ENCODE data around the gene CCDC50. TPM values are rescaled to one million over a fixed set of nuclear protein-coding genes. Genes with fewer than 3 reads are reported as not detected.

The CCDC50 gene
- total RNA-seq, 1 experiment from 2014 or later: 27.9 TPM

DNA sequence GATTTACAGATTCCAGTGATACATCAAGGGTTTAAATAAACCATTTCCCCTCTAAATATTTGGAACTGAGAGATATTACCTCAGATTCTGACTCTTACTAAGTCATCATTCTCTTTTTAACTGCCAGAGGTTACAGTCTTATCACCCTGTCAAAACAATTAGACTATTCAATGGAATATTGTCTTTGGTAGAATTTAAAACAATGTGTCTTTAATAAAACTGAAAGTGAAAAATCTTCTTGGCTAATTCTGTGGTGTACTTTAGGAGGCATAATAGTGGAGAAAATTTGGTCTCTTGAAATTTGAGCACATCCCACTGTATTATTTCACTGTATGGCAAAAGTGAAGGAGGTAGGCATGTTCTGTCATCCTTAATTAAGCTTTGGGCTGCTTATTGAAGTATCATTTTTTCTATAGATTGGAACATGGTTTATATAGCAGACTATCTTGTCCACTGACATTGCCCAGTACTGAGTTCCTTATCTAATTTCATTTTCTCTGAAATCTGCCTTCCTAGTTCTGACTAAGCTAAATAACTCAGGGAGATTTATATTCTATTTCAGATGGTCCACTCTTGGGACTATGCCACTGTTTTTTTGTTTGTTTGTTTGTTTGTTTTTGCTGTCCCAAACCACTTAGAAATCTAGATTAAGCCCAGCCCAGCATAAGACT lies 49.1 kb downstream of the CCDC50 start:
- no peak for DNase-seq (ENCODE audit: low spot score)

DNA sequence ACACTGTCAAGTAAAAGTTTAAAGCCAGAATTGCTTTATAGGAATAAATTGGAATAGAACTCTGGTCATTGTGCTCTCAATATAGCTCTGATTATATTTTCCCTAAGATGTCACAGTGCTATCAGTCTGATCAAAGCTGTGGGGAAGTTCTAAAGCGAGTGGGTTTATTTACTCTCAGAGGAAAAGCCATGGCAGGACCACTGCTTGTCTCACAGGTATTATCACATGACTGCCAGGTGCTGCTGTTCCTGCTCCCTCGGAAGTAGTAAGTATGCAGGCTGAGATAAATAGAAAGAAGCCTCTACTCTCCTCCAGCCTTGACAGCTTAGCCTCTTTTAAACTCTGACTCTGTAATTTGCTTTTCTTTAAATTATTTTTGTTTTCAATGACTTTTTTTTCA lies 50.3 kb downstream of the CCDC50 start:
- no peak for DNase-seq (ENCODE audit: low spot score)

DNA sequence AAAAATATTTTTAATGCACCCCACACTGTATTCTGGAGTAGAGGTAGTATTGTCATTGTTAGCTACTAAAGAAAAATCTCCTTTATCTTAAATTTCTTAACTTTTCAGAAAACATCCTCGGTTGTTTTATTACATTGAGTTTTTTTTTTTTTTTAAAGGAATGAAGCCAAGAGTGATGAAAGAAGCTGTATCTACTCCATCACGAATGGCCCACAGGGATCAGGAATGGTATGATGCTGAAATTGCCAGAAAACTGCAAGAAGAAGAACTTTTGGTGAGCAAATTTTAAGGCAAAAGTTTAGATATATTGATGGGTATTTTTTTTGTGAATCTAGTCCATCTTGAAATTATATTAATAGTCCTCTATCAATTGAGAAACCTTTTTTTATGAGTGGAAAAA lies 50.8 kb downstream of the CCDC50 start:
- DNase-seq (ENCODE audit: low spot score): no peak

DNA sequence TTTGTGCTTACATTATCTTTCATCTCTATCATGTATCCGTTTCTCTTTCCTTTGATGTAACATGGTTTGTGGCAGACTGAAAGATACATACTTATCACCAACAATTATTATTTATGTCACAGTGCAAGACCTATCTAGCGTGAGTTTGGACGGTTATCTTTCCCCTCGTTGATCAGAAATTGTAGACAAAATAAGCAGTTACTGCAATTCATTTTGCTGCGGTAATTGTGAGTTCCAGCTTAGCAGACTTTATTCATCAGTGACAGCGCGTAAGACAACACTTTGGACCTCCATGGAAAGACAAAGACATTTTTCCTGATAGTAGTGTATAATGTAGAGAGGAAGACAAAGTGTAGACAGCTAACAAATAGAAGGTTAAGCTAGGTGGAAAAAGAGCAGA lies 52.1 kb downstream of the CCDC50 start:
- no peak for DNase-seq (ENCODE audit: low spot score)

DNA sequence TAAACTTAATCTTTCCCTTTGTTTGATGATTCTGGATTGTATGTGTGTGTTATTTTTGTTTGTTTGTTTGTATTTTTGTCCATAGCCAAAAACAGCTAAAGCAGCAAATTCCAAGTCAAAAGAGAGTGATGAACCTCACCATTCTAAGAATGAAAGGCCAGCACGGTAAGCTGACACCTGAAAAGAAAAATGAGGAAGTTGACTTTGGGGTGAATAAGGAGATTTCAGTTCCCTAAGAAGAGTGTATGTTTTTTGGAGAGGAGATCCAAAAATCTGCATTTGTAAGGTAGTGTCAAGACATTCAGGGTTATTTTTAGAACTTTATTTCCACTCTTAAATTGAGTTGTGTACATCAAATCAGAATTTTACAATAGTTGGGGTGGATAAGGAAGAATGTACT lies 53.5 kb downstream of the CCDC50 start:
- no peak for DNase-seq (ENCODE audit: low spot score)

DNA sequence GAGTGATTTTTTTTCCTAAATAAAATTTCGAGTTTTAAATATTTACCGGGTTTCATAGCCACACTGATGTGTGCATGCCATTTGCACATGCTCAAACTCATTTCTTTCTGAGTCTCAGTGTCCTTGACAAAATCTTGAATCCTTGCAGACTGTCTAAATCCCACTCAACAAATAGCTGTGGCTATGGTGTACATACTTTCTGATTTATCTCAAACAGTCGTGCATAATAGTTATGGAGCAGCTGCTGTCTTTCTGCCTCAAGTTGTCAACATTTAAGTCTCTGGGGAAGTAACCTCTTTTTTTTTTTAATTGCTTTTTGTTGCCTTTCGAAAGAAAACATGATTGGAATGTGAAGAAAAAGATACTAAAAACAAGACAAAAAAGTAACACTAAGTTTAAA lies 53.9 kb downstream of the CCDC50 start:
- DNase-seq (ENCODE audit: low spot score): no peak

DNA sequence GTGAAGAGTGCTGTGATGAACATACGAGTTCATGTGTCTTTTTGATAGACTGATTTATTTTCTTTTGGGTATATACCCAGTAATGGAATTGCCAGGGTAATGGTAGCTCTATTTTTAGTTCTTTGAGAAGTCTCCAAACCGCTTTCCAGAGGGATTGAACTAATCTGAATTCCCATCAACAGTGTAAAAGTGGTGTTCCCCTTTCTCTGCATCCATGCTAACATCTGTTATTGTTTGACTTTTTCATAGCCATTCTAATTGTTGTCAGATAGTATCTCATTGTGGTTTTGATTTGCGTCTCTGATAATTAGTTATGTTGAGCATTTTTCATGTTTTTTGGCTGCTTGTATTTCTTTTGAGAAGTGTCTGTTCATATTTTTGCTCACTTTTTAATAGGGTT lies 55.9 kb downstream of the CCDC50 start:
- no peak for DNase-seq (ENCODE audit: low spot score)

DNA sequence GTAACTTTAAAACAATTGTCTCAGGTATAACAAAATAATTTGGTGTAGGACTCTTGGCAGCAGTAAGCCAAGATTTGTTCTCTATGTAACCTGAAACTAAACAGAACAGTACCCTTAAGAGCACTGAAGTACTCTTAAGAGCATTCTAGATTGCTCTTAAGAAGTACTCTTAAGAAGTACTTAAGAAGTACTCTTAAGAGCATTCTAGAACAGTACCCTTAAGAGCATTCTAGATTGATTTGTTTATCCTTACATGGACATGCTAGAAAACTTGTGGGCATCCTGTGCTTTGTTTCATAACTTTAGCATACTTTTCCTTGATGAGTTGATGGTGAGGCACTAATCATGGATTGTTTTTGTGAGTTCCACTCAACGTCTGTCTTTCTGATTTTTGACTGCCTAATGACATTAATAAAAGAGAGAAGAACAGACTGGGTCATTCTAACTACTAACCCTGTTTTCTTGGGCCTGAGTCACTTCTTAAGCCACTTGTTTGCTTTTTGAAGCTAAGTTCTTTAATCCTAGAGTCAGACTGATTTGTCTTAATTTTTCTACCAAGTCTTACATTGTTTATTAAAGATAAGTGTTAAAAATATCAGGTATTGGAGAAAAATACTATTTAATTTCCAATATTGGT lies 58.4 kb downstream of the CCDC50 start:
- no peak for DNase-seq (ENCODE audit: low spot score)

DNA sequence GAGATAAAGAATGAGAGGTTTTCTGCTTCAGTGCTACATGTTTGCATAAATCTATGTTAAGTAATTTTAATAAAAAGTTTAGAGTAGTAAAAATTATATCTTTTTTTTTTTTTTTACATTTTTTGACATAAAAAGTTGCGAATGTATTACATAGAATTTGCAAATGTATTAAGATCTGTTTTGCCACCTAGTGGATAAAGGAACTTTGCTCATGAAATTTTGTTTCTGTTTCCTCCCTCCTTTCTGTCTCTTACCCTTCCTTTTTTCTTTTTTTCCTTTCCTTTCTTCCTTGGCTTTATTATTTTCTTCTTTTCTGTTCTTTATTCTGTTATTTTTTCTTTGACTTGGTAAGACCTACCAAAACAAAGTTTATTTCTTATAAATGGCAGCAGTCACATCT lies 59.6 kb downstream of the CCDC50 start:
- no peak for DNase-seq (ENCODE audit: low spot score)

DNA sequence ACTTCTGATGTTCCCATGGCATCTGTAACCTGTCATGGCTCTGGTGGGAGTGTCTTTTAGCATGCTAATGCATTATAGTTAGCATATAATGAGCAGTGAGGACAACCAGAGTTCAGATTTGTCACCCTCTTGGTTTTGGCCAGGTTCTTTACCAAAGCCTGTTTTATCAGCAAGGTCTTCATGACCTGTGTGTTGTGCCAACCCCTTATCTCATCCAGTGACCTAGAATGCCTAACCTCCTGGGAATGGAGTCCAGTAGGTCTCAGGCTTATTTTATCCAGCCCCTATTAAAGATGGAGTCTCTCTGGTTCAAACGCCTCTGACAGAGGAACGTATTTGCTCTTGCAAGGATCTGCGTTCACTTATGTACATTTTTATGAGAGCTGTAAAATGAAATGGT lies 61.4 kb downstream of the CCDC50 start:
- no peak for DNase-seq (ENCODE audit: low spot score)

DNA sequence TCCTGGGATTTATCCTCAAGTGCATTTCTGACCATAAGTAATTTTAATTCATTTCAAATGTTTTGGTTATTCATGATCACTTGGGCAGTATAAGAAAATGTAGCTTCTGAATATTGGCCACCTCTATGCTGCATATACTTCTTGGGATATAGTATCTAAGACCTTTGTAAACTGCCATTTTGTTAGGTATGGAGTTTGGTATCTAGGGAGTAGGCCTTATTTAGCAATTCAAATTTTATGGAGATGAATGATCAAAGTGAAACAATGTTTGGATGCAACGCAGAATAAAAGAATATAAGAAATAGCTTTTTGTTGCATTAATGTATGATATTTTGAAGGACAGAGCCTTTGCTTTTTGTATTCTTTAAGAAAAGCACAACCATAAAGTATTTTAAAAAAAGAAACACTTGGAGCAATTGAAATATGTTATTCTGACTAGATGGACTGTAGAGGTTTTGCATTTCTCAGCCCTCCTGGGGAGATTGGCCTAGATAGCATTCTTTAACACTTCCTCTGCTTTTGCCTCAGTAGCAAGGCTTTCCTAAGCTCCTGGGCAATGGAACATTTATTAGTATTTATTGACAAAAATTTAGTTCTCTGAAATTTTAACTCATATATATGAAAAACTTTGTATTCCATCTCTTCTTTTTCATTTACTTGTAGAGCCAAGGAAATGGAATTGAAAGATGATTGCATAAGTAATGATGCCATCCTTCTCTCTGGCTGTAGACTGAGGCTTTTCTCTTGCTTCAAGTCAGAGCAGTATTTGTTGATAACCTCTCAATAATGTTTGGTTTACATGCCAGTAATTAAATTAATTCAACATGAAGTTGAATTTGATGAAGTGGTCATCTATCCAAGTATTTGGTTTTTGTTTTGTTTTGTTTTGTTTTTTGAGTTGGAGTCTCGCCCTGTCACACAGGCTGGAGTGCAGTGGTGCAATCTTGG lies 62.9 kb downstream of the CCDC50 start:
- DNase-seq (ENCODE audit: low spot score): no peak

DNA sequence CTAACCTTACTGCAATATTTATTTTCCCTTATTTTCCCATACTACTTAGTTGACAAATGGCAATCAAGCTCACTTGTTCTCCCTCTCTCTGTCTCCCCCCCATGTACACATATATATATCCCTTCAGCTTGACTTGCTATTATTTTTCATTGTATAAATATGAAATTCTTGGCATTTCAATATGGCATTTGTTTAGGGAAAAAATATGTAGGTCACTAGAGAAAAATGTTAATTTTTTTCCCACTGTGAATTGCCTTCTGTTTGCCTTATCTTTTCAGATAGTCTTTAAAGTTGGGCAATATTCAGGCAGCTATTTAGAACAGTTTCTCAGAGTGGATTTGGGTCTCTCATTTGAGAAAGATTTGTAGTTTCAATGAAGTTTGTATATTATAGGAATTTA lies 64.0 kb downstream of the CCDC50 start:
- no peak for DNase-seq (ENCODE audit: low spot score)

DNA sequence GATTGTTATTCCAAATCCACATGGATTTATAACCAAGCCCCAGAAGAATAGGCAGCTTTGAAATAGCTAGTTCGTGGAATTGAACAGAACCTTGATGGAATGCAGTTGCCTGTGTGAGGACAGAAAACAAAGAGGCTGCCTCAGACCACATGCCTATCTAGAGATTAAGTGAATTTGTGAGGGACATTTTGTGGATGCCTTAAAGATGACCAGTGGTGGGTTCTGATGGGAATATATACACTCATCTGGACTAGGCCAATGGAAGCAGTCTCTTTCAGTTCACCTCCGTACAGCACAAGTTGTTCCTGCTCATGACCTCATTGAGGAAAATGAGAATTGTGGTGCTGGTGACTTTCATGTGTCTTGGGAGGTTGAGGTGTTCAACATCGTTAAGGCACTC lies 68.6 kb downstream of the CCDC50 start:
- DNase-seq (ENCODE audit: low spot score): no peak

DNA sequence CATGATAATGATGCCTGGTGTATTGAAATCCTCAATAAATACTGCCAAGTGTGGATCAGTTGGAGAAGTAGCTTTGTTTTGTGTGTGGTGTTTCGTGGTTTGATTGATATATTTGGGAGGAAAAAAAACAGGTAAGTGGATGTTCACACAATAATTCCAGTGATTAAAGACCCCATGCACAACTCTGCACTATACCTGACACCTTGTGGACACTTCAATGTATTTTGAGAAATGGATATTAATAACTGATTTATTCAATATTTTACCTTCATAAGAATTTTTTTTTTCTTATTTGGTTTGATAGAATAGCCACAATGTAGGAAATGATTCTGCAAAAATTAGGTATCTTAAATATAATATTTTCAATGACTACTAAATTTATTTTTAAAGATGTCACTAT lies 69.4 kb downstream of the CCDC50 start:
- DNase-seq (ENCODE audit: low spot score): no peak

DNA sequence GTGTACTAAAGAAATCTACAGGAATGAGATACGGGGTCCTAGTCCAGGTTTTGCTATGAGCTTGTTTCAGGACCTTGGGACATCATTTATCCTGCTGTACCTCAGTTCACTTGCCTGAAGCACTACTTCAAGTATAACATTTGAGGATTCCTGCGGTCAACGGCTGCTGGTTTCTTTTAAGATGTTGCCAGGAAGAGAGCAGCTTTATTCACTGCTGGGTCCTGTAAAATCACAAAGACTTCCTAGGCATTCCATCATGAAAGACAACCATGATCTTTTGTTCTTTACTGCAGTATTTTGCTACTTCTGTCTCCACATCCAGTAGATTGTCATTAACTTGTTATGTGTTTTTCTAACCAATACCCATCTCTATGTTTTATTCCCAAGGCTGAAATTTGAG lies 70.7 kb downstream of the CCDC50 start:
- no peak for DNase-seq (ENCODE audit: low spot score)

DNA sequence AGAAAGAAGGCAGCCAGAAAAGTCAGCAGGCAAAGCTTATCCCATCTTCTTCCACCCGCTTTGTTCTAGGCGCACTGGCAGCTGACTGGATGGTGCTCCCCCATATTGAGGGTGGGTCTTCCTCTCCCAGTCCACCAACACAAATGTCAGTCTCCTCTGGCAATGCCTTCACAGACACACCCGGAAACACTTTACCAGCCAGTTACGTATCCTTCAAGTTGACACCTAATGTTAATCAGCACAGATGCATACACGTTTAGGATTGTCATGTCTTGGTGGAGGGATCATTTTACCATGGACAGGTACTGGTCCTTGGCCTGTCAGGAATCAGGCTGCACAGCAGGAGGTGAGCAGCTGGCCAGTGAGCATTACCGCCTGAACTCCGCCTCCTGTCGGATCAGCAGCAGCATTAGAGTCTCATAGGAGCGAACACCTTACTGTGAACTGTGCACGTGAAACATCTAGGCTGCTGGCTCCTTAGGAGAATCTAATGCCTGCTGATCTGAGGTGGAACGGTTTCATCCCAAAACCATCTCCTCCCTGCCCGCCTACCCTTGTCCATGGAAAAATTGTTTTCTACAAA lies 72.7 kb downstream of the CCDC50 start:
- DNase-seq (ENCODE audit: low spot score): no peak

DNA sequence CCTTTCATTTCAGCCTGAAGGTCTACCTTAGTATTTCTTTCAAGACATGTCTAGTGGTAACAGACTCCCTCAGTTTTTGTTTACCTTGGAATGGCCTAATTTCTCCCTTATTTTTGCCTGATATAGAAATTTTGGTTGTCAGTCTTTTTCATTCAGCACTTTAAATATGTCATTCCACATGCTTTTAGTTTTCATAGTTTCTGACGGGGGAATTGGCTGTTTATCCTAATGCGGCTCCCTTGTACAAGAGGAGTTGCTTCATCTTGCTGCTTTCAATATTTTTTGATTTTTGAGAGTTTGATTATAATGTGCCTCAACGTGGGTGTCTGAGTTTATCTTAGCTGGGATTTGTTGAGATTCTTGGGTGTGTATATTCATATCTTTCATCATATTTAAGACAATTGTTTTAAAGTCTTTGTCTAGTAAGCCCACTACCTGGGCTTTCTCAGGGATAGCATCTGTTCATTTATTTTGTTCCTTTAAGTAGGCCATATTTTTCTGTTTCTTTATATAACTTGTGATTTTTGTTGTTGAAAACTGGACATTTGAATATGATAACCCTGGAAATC lies 80.7 kb downstream of the CCDC50 start:
- DNase-seq (ENCODE audit: low spot score): no peak

DNA sequence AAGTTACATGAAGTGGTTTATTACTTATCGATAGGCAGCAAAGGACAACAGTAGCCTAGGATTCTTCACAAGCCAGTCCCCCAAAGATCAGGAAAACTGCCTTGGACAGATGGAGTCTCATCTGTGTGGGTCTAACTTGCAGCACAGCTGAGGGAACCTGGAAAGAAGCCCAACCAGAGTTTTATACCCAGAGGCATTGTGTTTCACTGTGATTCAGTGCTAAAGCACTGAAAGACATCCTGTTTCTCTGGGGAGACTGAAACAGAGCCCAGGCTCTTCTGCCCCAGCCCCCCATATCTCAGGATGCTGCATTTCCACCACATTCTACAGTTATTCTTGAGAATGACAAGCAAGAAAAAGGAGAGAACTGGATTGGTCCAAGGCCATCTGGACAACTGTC lies 83.6 kb downstream of the CCDC50 start:
- no peak for DNase-seq (ENCODE audit: low spot score)

DNA sequence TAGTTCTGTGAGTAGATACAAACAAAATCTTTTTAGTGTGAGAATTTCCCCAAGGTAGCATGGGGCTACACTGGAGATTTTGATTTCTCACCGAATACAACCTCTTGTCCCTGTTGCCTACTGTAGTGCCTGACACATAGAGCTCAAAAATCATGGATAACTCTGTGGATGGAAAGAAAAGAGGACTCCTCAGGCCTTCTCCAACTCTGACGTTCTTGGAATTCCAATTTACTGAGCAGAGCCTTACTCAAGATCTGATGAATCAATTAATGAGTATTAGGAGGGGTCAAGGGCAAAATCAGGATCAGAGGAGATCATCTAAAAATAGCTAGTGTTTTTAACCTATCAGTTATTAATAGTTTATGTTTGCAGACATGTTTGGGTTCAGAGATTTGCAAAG lies 85.1 kb downstream of the CCDC50 start:
- no peak for DNase-seq (ENCODE audit: low spot score)

DNA sequence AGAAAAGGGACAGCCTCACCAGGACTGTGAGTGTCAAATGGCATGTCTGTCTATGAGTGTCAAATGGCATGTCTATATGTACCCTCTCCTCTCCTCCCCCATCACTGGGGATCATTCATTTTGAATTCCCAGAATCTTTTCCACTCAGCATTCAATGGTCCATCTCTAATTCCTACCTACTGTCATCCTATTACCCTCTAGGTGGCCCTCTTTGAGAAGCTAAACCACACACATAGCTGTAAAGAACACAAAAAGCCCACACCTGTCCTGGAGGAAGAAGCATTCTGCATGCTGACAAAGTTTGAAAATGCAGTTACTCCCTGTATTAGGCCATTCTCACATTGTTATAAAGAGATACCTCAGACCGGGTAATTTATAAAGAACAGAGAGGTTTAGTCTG lies 85.5 kb downstream of the CCDC50 start:
- no peak for DNase-seq (ENCODE audit: low spot score)

DNA sequence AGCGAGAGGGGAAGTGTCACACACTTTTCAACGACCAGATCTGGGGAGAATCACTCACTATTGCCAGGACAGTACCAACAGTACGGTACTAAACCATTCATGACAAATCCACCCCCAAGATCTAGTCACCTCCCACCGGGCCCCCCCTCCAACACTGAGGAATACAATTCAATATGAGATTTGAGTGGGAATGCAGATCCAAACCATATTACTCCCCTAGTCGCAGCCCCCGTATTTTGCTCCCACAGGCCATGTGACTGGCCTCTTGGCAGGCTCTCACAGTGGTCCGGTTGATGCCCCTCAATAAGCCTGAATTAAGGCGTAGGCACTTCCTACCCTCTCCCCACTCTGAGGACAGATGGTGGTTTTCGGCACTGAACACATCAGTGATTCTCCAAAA lies 86.4 kb downstream of the CCDC50 start:
- DNase-seq (ENCODE audit: low spot score): no peak

DNA sequence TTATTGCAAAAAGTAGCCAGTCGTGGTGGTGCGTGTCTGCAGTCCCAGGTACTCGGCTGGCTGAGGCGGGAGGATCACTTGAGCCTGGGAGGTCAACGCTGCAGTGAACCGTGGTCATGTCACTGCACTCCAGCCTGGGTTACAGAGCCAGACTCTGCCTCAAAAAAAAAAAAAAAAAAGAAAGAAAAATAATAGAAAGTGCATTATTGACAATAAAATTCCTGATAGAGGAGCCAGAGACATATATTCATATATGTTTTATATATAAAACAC lies 88.2 kb downstream of the CCDC50 start:
- DNase-seq (ENCODE audit: low spot score): no peak

Measured in HT-29 (cell line).